Measurements from ENCODE around the gene DAO.
A peak's percentile ranks its signal among the peaks of the same experiment; 100 is the strongest.

The DAO gene

DNA sequence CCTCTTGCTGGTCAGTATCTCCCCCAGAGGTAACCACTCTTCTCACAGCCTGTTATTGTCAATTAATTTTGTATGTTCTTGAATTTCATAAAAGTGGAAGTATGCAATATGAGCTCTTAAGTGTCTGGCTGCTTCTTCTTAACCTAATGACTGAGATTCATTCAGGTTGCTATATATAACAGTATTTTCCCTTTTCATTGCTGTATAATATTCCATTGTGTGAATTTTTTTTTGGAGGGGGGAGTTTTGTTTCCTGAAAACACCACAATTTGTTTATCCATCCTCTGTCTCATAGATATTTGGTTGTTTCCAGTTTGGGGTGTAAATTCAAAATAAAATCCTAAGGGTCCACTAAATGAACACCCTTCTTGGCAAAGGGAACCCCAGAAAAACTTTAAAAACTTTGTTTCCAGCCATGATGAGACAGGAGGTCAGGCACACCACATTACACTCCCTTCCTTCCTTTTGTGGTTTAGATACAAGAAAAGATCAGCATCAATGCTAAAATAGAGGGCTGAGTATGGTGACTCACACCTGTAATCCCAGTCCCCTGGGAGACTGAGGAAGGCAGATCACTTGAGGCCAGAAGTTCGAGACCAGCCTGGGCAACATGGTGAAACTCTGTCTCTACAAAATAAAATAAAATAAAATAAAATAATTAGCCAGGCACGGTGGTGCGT, 4.1 kb upstream of the DAO start:
- no peak for DNase-seq (ENCODE audit: low spot score)

DNA sequence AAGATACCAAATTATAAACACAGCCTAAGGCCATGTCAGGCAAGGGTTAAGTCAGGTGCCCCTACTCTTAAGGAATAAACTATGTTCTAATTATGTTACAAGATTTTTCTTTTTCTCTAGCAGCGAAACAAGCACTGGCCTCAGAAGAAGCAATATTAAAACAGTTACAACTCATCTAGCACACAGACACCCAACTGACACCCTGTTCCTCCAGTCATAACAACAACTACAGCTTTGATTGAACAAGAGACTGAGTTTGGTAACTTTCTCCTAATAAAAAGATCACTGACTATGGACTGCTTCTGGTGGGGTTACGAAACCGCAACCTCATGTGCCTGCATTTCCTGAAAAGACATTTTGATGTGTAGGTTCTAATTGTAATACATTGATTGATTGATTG, 3.3 kb upstream of the DAO start:
- DNase-seq (ENCODE audit: low spot score) = no peak

DNA sequence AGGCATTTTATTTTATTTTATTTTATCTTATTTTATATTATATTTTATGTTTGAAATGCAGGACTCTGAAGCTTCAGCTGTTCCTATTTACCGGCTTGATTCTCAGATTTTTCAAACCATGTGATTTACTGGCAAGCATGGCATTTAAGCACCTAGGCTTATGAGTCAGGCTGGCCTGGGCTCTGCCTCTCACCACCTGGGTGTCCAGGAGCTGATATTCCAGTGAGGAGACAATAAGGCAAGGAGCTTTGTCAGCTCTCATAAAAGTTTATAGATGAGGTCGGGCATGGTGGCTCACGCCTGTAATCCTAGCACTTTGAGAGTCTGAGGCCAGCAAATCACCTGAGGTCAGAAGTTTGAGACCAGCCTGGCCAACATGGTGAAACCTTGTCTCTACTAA, 2.1 kb downstream of the DAO start:
- no peak for DNase-seq (ENCODE audit: low spot score)

DNA sequence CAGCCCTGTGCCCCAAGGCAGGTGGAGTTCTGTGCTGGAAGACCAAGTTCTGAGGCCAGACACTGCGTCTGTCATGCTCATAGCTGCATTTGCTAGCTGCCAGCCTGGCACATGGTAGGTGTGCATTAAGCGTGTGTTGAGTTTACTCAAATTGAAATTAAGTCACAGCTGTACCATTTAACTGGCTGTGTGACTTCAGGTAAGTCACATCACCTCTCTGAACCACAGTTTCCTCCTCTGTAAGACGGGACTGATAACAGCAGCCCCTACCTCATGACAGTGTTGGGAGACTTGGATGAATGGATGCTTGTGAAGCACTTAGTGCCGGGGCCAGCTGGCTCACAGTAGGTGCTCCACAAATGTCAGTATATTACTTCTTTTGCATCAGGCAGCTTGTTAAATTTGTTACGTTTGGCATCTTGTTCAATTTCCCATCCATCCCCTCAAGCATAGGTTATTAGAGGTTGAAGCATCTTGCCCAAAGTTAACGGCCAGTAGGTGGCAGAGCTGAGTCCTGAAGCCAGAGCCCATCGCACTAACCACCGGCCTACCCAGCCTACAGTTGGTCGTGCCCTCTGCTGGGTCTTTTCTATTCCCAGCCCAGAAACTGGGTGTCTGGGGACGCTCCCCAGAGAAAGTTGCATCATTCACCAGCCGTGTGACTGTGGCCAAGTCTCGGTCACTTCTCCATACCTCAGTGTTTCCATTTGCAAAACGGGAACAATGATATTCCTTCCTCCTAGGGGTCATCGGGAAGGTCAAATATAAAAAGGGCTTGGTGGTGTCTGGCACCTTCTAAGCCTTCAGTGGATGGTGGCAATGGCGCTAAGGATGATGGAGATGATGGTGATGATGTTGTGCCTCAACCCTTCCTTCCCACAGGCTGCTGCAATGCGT, 4.5 kb downstream of the DAO start:
- DNase-seq (ENCODE audit: low spot score) = peak; percentile 62

DNA sequence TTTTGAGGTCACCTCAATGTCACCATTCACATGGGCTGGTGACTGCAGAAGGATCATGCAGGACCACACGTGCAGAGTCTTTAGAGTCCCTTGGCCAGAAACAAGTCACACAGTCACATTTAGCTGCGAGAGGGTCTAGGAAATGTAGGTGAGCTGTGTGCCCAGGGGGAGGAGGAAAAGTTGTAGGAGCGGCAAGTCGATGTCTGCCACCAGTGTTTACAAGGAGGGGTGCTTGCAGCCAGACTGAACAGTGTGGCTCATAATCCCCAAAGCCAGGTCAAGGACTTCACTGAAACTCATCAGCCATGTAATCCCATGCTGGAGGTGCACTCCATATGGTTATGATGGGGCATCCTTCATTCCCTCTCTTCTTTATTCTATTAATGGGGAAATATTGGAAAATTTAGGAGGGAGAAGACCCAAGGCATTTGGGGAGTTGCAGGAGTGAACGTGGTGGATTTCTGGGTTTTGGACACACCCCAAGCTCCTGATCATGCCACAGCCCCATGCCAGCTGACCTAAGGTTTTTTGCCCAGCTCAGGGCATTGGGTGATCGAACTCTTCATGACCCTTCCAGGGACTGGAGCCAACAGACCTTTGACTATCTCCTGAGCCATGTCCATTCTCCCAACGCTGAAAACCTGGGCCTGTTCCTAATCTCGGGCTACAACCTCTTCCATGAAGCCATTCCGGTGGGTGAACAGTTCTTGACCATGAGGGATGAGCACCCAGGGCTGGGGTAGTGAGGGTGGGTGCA, 7.2 kb downstream of the DAO start:
- no peak for DNase-seq (ENCODE audit: low spot score)

DNA sequence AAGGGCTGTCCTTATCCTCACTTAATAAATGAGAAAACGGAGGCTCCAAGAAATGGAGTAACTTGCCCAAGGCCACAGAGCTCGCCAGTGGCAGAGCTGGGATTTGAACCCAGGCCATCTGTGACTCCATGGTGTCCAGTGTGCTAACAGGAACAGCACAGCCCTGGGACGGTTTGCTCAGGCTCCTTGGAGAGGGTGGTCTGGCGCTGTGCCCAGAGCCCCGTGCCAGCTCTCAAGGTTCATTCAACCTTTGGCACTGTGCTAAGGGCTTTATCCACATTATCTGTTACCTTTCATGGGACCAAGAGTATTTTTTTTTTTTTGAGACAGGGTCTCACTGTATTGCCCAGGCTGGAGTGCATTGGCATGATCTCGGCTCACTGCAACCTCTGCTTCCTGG, 8.1 kb downstream of the DAO start:
- no peak for DNase-seq (ENCODE audit: low spot score)

DNA sequence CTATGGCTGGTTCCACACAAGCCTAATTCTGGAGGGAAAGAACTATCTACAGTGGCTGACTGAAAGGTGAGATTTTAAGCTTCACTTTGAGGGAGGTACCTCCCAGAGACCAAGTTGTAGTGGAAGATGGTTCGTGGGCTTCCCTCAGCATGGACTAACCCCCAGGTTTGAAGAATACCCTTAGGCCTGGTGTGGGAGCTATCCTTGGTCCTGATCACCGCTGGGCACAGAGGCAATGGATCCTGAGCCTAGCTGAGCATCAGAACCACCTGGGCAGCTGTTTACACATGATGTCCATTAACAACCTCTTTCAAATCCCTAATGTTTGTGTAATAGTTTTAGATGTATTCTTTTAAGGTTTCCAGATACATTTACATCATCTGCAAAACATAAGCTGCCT, 10.3 kb downstream of the DAO start:
- DNase-seq (ENCODE audit: low spot score) = peak; percentile 34

DNA sequence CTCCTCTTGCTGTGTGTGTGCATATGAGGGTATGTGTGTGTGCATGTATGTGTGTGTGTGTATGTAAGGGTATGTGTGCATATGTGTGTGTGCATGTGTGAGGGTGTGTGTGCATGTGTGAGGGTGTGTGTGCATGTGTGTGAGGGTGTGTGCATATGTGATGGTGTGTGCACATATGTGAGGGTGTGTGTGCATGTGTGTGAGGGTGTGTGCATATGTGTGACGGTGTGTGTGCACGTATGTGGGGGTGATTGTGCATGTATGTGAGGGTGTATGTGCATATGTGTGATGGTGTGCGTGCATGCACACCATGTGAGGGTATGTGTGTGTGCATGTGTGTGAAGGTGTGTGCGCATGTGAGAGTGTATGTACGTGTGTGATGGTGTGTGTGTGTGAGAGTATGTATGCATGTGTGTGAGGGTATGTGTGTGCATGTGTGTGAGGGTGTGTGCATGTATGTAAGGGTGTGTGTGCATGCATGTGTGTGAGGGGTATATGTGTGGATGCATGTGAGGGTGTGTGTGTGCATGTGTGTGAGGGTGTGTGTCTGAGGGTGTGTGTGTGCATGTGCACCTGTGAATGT, 15.4 kb downstream of the DAO start:
- DNase-seq (ENCODE audit: low spot score) = no peak

DNA sequence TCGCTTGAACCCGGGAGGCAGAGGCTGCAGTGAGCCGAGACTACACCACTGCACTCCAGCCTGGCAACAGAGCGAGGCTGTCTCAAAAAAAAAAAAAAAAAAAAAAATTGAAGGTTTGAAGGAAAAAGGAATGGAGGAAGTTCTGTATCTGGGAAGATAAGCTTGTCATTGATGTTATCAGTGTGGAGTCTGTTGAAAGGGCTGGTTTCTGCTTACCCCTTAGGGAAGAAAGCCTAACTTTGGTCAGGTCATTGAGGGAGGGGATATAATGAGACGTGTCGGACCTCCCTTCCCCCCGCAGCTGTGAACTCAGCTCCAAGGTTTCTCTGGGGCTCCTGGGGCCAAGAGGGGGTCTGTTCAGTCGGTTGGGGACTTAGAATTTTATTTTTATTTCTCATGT, 16.4 kb downstream of the DAO start:
- no peak for DNase-seq (ENCODE audit: low spot score)

DNA sequence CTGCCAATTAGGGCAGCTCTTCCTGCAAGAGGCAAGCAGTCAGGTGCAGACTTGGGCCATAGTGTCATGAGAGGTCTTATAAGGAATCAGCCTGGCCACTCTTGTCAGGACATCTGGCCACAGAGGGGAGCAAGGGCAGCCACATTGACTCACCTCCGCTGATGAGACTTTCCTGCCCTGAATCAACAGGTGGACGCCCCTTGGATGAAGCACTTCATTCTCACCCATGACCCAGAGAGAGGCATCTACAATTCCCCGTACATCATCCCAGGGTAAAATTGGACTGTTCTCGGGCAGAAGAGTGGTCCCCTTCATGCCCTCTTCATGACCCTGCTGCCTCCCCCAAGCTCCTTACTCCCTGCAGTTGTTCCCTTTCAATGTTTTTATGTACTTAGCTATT, 16.9 kb downstream of the DAO start:
- DNase-seq (ENCODE audit: low spot score) = no peak

DNA sequence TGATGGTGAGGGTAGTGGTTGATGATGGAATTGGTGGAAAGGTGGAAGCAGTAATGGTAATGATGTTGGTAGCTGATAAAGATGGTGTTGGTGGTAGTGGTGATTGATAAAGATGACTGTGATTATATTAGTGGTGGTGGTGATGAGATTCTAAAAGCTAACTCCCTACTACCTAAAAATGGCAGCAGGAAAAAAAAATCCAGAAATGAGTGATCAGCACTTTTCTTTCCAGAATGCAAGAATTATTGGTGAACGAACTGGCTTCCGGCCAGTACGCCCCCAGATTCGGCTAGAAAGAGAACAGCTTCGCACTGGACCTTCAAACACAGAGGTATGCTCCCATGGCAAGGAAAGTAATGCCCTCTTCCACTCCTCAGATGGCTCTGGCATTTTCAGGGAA, 19.3 kb downstream of the DAO start:
- no peak for DNase-seq (ENCODE audit: low spot score)

DNA sequence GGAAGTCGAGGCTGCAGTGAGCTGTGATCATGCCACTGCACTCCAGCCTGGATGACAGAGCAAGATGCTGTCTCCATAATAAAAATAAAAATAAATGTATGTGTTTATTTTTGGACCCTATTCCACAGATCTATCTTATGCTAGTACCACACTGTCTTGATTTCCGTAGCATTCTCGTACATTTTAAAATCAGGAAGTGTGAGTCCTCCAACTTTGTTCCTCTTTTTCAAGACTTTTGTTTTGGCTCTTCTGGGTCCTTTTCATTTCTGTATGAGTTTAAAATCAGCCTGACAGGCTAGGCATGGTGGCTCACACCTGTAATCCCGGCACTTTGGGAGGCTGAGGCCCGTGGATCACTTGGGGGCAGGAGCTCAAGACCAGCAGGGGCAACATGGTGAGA, 25.8 kb downstream of the DAO start:
- no peak for DNase-seq (ENCODE audit: low spot score)

DNA sequence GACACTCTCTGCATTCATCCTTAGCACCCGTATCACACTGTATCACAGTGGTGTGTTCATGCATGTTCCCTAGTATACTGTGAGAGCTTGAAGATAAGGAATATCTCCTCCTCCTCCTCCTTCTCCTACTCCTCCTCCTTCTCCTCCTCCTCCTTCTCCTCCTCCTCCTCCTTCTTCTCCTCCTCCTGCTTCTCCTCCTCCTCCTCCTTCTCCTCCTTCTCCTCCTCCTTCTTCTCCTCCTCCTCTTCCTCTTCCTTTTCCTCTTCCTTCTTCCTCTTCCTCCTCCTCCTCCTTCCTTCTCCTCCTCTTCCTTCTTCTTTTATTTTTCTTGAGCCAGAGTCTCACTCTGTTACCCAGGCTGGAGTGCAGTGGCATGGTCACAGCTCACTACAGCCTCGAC, 27.1 kb downstream of the DAO start:
- no peak for DNase-seq (ENCODE audit: low spot score)

DNA sequence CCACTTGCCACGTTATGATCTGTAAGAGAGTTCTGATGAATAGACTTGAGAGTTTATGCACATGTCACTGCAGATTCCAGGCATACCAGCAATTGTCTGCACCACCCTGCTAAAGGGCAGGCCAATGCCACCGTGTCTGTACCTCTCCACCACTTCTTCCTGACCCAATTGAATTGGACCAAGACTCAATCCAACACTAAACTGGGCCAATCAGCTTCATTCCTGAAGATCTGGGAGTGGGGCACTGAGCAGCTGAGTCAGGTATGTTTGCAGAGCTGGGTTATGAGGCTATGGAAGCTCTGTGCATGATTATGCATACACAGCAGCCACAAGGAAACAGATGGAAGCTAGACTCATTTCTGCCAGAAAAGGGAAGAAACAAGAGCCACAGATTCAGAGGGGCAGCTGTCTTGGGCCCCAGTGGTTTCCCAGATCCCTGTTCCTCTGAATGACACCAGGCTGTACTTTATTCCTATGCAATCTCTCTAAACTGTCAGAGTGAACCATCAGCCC, 28.0 kb downstream of the DAO start:
- no peak for DNase-seq (ENCODE audit: low spot score)

DNA sequence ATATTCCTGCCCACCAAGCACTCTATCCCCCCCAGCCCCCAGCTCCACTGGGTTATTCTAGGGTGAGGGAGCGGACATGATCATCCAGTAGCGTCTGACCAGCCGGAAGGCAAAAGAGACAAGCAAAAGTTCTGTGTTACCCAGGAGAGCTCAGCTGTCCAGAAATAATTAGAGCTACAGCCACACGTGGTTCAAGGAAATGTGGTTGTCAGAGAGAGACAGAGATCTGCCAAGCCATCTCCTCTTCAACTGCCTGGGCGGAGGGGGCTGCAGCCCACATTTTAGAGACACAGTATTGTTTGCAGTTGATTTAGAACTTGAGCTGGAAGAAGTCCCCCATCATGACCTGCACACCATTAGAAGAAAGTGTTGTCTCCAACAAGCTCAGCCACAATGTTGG, 30.4 kb downstream of the DAO start:
- no peak for DNase-seq (ENCODE audit: low spot score)

DNA sequence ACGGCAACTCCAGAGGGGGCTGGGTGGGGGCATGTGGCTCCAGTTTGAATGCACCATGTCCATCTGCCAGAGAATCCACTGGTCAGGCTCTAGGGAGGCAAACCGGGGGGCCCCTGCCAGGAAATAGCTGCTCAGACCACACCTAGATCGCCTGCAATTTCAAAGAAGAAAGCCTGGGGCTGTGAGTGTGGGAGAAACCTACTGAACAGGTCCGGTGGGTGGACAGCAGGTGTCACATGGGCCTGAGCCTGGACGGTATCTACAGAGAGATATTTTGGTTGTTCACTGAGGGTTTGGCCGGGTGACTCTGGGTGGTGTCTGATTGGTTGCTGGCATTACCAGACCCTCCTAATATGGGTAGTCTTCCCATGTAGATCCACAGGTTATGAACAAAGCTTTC, 32.0 kb downstream of the DAO start:
- DNase-seq (ENCODE audit: low spot score) = no peak

DNA sequence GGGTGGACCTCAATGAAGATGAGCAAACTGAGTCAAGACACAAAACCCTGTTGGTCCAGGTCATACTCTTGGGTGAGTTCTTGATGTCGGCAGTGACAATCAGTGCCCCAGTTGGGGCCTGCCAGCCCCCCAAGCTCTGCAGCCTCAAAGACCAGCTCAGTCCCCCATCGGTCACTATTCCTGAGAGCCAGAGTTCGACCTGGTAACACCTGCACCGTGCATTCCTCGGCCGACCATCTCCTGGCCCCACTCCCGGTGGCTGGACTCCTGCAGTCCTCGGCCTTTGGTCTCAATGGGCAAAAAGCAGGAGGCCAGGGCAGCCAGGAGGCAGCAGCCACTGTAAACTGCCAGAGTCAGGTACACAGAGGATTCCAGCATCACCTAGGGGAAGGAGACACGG, 32.5 kb downstream of the DAO start:
- DNase-seq (ENCODE audit: low spot score) = no peak

DNA sequence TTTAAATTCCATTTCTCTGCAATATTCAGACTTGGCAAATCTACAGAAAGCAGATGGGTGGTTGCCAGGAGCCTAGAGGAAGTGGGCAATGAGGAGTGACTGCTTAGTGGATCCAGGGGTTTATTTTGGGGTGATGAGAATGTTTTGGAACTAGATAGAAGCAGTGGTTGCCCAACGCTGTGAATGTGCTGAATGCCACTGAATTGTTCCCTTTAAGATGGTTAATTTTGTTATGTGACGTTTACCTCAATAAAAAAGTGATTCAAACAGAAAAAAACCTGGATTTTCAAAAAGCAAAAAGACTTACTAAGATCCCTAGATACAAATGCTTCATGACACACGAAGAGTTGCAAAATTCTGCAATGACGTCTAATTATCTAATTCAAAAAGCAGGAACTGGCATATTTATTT, 34.2 kb downstream of the DAO start:
- DNase-seq (ENCODE audit: low spot score) = no peak

DNA sequence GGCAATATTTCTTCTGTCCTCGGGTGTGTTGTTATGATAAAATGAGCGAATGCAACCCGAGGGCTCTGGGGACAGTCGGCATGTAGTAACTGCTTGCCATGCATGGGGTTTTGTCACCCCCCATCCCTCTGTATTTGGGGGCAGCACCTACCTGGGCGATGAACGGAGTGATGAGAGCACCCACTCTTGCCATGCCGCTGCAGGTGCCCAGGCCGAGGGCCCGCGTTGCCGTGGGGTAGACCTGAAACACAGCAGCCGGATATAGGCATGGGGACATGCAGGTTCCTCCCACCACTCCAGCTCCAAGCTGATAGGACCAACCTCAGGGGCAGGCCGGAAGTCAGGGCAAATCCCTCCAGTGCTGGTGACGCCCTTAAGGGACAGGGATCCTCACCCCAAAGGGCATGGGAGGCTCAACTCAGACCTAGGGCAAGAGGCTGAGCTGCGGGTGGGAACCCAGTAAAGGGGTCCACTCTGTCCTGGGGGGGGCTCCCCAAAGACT, 35.8 kb downstream of the DAO start:
- no peak for DNase-seq (ENCODE audit: low spot score)

DNA sequence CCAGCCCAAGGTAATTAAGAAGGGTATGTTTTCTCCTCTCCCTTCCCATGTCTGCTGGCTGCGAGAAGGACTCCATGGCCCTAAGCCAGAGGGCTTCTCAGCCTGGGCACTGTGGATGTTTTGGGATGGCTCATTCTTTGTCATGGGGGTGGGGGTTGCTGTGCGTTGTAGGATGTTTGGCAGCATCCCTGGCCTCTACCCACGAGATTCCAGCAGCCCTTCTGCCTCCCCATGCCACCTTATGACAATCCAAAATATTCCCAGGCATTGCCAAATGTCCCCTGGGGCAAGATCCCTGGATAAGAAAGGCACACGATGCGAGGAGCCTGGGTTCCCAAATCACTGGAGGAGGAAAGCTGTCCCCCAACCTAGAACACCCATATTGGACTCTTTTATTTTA, 36.4 kb downstream of the DAO start:
- DNase-seq (ENCODE audit: low spot score) = no peak

DNA sequence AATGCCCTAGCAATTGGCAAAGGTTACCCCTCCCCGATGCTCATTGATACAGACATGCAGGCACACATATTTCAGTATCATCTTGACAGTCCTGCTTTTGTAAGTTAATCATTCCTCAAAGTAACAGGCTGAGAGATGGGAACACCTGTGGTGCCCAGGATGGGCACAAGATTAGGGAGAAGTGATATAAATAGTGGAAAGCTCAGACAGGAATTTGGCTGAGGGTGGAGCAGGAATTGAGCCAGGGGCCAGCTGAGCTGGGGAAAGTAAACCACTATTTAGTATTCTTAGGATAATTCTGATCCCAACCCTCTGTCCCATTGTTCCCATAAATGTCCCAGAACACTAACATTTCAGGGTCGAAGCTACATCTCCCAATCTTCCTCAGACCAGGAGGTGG, 38.3 kb downstream of the DAO start:
- no peak for DNase-seq (ENCODE audit: low spot score)

DNA sequence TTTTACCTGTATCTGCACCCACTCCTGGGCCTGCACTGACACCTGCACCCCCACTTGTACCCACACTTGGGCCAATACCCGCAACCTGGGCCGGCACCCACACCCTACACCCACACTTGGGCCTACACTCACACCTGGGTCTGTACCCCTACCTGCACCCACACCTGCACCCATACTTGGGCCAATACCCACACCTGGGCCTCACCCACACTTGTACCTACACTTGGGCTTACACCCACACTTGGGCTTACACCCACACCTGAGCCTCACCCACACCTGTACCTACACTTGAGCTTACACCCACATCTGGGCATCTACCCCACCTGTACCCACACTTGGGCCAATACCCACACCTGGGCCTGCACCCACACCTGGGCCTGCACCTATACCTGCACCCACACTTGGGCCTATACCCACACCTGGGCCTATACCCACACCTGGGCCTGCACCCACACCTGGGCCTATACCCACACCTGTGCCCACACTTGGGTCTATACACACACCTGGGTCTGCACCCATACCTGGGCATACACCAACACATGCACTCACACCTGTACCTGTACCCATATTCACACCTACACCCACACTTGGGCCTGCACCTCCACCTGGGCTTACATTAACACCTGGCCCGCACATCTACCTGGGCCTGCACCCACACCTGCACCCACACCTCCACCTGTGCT, 39.2 kb downstream of the DAO start:
- DNase-seq (ENCODE audit: low spot score) = no peak
